HUES48 (cell line): ENCODE data around the gene GARIN5A.

Experiments
- H3K27ac ChIP-seq: one replicate; pipeline ENCODE4 v1.7.0; 2013; ENCODE audit warnings: low read depth, low read length, inconsistent platforms
- H3K27me3 ChIP-seq: 2 replicates; pipeline ENCODE4 v1.6.1; 2013; ENCODE audit warnings: mild to moderate bottlenecking, low read length; ENCODE audit not compliant: control insufficient read depth, insufficient read depth
- H3K36me3 ChIP-seq: 2 replicates; pipeline ENCODE4 v1.6.1; 2013; ENCODE audit warnings: low read length; ENCODE audit not compliant: control insufficient read depth, insufficient read depth
- H3K4me1 ChIP-seq: 2 replicates; pipeline ENCODE4 v1.6.1; 2013; ENCODE audit warnings: mild to moderate bottlenecking, low read length; ENCODE audit not compliant: control insufficient read depth, insufficient read depth
- H3K4me3 ChIP-seq: 2 replicates; pipeline ENCODE4 v1.5.1; 2013; ENCODE audit warnings: mild to moderate bottlenecking, low read depth, low read length
- H3K9ac ChIP-seq: 2 replicates; pipeline ENCODE4 v1.6.1; 2013; ENCODE audit warnings: mild to moderate bottlenecking, low read depth, low read length, moderate library complexity
- H3K9me3 ChIP-seq: 2 replicates; pipeline ENCODE4 v1.6.1; 2013; ENCODE audit warnings: low read length; ENCODE audit not compliant: control insufficient read depth, insufficient read depth

The GARIN5A gene

DNA sequence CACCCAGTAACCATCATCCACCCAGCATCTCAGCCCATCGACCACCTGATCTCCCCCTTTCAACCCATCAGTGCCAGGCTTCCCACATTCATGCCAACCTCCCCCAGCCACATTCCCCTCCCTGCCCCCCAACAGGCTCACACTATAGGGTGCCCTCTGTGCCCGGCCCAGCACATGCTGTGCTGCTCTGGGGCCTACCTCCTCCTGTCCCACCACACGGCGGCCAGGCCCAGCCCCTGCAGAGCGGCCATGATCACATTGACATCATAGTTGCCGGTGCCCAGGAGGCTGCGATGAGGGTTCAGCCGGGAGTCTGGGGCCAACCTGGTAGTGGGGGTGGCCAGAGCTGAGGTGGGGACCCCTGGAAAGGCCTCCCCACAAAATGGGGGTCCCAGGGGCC lies 30.7 kb upstream of the GARIN5A start:
- H3K9me3 ChIP-seq: no peaks in the 10 kb centered on the region
- no peaks in the 10 kb centered on the region for H3K36me3 ChIP-seq
- no peak overlapping the region for H3K27ac ChIP-seq
- H3K4me1 ChIP-seq: no peaks in the 10 kb centered on the region; the same call in 1 of the 2 replicates
- no peak overlapping the region for H3K9ac ChIP-seq
- H3K27me3 ChIP-seq: peaks cover 4% of the 10 kb centered on the region
- H3K4me3 ChIP-seq: no peak overlapping the region

DNA sequence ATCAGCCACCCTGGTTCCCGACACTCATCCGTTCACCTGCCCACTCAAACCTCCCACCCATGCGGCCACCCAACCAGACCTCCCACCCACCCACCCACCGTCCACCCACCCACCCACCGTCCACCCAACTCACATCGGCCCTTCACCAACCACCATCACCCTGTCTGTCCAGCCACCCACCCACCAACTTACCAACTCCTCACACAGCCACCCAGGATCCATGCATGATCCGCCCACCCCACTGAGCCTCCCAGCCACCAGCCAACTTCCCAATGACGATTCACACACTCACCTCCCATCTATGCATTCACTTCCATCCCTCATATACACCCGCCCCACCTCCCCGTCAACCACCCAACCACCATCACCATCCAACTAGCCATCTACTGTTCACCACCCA lies 30.1 kb upstream of the GARIN5A start:
- no peak overlapping the region for H3K4me3 ChIP-seq
- no peaks in the 10 kb centered on the region for H3K36me3 ChIP-seq
- H3K9me3 ChIP-seq: no peaks in the 10 kb centered on the region
- peaks cover 4% of the 10 kb centered on the region for H3K27me3 ChIP-seq
- no peaks in the 10 kb centered on the region; the same call in 1 of the 2 replicates for H3K4me1 ChIP-seq
- H3K9ac ChIP-seq: no peak overlapping the region
- no peak overlapping the region for H3K27ac ChIP-seq

DNA sequence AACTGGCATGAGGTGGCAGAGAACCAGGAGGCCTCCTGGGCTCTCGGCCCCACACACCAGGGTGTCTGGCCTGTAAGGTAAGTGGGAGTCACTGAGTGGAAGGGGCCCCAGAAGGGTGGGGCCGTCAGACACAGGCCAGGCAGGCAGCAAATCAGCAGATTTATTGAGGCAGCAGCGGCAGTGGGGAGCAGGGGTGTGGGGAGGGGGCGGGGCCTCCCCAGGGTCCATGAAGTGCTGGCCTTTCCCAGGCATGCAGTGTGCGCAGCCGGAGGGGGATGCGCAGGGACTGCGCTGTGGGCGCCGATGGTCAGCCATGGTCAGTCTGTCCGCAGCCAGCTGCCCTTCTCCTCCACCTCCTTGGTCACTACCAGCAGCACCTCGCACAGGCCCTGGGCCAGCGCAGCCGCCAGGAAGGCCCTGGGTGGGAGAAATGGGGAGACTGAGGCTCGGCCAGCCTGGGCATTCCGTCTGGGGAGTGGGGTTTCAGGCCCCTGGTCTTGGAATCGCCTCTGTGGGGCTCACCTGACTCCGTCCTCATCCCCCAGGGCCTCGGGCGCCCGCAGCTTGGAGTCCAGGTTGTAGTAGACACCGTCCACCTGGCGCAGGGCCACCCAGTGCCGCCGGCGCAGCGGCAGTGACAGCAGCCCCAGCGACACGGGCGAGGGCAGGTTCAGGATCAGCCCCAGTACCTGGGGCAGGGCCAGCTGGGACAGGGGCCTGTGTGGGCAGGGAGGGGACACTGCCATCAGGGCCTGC lies 29.4 kb upstream of the GARIN5A start:
- Histone ChIP-seq H3K36me3 (no peaks in the 10 kb centered on the region), H3K27me3 (peaks cover 9% of the 10 kb centered on the region), H3K4me1 (peaks cover 1% of the 10 kb centered on the region; the same call in 1 of the 2 replicates), H3K27ac (no peak overlapping the region), H3K9me3 (no peaks in the 10 kb centered on the region), H3K9ac (no peak overlapping the region), H3K4me3 (no peak overlapping the region)

DNA sequence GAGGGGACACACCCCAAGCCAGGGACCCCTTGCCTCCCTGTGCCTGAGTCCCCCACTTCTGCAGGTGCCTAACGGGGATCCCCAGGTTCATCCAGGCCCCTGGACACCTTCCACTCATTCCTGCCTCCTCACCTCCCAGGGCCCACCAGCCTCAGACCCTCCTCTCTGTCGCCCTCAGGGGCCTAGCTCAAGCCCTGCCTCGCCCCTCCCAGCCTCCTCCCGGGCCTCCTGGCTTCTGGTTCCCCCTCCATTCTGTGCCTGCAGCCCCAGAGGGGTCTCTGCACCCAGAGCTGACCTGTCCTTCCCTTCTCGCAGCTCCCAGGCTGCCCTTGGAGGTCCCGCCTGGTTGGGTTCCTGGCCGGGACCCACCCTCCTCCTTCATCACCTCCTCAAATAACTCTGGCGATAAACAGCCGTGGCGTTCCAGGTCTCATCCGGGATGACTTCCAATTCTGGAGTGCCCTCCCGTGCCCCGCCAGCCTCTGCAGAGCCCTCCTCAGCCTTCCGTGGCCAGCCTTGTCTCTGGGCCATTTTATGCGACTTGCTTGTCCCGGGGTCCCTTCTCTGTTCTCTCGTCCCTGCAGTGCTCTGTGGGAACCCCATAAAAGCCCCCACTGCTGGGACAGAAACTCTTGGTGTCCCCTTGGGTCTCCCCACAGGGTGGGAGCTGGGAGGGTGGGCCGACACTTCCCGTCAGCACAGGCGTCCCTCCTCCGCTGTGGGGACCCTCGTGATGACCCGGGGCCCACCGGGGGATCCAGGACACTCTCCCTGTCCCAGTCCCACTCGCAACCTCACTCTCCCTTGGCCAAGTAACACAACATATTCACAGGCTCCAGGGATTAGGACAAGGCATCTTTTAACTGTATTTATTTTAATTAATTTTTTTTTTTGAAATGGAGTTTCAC lies 25.2 kb upstream of the GARIN5A start:
- no peak overlapping the region for H3K4me3 ChIP-seq
- H3K27ac ChIP-seq: no peak overlapping the region
- 0 out of 2 replicates have a peak overlapping the region, but pooled peaks have one; percentile 3 for H3K9ac ChIP-seq
- H3K9me3 ChIP-seq: no peaks in the 10 kb centered on the region
- H3K36me3 ChIP-seq: no peaks in the 10 kb centered on the region
- peaks cover 45% of the 10 kb centered on the region for H3K27me3 ChIP-seq
- H3K4me1 ChIP-seq: peaks cover 10% of the 10 kb centered on the region

DNA sequence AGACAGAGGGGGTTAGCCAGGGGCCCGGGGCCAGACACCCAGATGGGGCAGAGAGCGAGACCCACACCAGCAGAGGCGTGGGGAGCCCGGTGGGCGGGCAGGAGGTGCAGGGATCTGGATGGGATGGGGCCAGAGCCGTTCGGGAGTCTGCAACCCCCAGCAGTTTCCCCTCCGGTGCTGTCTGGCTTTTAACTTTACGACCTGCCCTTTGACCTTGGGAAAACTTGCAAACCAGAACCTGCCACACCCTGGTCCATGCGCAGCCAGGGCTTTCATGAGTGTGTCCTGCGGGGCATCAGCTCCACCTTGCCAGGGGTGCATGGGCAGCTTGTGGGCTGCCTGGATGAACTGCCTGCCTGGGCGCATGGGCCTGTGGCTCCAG lies 24.5 kb upstream of the GARIN5A start:
- 0 out of 2 replicates have a peak overlapping the region, but pooled peaks have one; percentile 3 for H3K9ac ChIP-seq

DNA sequence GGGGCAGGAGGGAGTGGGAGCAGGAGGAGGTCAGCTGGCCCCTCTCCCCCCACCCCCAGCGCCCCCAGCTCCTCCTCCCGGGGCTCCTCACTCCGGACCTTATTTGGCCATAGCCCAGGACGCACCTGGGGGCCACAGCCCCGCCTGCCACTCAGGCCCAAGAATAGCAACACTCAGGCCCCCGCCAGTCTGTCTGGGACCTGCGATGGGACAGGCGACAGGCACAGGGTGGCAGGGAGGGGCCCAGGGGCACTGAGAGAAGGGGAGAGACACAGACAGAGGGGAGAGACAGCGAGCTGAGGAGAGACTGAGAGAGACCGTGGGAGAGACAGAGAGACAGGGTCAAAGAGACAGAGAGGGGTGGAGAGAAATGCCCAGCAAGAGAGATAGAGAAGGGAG lies 24.1 kb upstream of the GARIN5A start:
- Histone ChIP-seq H3K27me3 (peaks cover 49% of the 10 kb centered on the region), H3K4me3 (no peak overlapping the region), H3K36me3 (no peaks in the 10 kb centered on the region), H3K9me3 (no peaks in the 10 kb centered on the region), H3K27ac (no peak overlapping the region), H3K9ac (no peak overlapping the region), H3K4me1 (peaks cover 10% of the 10 kb centered on the region)

More for the DNA sequence above, 24.5 kb upstream of the GARIN5A start:
- peaks cover 10% of the 10 kb centered on the region for H3K4me1 ChIP-seq
- H3K27me3 ChIP-seq: peaks cover 49% of the 10 kb centered on the region
- no peaks in the 10 kb centered on the region for H3K9me3 ChIP-seq
- no peaks in the 10 kb centered on the region for H3K36me3 ChIP-seq
- no peak overlapping the region for H3K4me3 ChIP-seq
- H3K27ac ChIP-seq: no peak overlapping the region

DNA sequence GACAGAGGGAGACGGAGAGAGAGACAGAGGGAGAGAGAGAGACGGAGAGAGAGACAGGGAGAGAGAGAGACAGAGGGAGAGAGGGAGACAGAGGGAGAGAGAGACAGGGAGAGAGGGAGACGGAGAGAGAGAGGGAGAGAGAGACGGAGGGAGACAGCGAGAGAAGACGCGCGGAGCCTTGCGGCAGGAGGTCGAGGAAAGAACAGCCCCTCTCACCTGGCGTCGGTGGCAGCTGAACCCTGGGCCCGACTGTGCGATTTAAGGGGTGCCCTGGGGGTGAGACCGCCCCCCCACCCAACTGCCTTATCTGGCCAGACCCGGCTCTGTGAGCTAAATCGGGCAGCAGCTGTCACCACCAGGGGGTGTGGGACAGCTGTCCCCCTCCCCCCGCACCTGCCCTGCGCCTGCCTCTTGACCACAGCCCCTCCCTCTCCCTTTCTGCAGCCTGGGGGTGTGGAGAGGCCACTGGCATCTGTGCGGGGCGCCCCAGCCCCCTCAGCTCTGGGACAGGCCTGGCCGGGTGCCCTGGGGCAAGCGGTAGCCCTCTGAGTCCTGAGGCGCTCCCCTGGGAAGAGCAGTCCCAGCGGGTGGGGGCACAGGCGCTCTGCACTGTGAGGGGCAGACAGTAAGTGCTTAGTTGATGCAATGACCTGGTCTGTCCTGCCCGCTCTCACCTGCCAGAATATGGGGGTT lies 23.6 kb upstream of the GARIN5A start:
- Histone ChIP-seq H3K9ac (no peak overlapping the region), H3K4me1 (peaks cover 10% of the 10 kb centered on the region), H3K27me3 (peaks cover 52% of the 10 kb centered on the region), H3K36me3 (no peaks in the 10 kb centered on the region), H3K4me3 (peak overlapping the region; percentile 54), H3K9me3 (no peaks in the 10 kb centered on the region), H3K27ac (no peak overlapping the region)

DNA sequence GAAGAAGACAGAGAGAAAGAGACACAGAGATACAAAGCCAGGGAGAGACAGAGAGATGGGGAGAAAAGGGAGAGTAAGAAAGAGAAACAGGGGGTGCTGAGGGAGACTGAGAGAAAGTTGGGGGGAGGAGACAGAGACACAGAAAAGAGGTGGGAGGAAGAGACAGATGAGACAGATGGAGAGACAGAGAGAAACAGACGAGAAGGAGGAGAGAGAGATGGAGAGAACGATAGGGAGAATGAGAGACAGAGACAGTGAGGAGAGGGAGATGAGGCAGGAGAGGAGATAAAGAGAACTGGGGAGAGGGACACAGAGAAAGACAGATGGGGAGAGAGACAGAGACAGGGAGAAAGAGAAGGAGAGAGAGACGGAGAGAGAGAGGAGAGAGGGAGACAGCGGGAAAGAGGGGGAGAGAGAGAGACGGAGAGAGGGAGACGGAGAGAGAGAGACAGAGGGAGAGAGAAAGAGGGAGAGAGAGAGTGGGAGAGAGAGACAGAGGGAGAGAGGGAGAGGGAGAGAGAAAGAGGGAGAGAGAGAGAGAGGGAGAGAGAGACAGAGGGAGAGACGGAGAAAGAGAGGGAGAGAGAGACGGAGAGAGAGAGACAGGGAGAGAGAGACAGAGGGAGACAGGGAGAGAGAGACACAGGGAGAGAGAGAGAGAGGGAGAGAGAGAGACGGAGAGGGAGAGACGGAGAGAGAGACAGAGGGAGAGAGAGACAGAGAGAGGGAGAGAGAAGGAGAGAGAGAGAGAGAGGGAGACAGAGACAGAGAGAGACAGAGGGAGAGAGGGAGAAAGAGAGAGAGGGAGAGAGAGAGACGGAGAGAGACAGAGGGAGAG lies 21.8 kb upstream of the GARIN5A start:
- Histone ChIP-seq H3K27me3 (peaks cover 68% of the 10 kb centered on the region), H3K36me3 (no peaks in the 10 kb centered on the region), H3K4me3 (no peak overlapping the region), H3K9ac (no peak overlapping the region), H3K9me3 (no peaks in the 10 kb centered on the region), H3K4me1 (peaks cover 10% of the 10 kb centered on the region), H3K27ac (no peak overlapping the region)

DNA sequence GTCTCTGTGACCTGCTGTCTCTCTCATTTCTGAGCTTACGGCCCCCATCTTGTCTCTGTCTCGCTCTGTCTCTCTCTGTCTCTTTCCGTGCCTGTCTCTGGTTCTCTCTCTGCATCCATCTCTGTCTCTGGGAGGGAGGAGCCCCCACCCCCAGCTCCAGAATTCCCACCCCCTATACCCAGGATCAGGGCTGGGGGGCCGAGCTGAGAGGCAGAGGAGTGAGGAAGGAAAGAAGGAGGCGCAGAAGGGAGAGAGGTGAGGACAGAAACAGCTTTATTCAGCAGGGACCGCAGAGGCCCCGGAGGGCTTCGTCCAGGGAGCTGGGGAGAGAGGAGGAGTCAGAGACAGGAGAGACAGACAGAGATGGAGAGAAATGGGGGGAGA lies 20.4 kb upstream of the GARIN5A start:
- no peaks in the 10 kb centered on the region for H3K9me3 ChIP-seq
- H3K36me3 ChIP-seq: no peaks in the 10 kb centered on the region
- H3K27me3 ChIP-seq: peaks cover 82% of the 10 kb centered on the region
- no peak overlapping the region for H3K27ac ChIP-seq
- H3K4me1 ChIP-seq: peaks cover 10% of the 10 kb centered on the region
- no peak overlapping the region for H3K9ac ChIP-seq
- no peak overlapping the region for H3K4me3 ChIP-seq
